GM23248 (cell line): ENCODE data around the gene RERE. TPM values are rescaled to one million over a fixed set of nuclear protein-coding genes. Genes with fewer than 3 reads are reported as not detected.

Source experiments
- DNase-seq: peaks from one replicate; pipeline ENCODE4 v3.0.0-alpha.2; 2015
- H2AFZ ChIP-seq: fragments of 200-600 bp; sonication (generic); 2 replicates; pipeline ENCODE4 v1.6.1; 2016; ENCODE audit warnings: antibody characterized with exemption
- H3F3A ChIP-seq: fragments of 200-600 bp; sonication (generic); 2 replicates; pipeline ENCODE4 v1.6.1; 2016; ENCODE audit warnings: mild to moderate bottlenecking, antibody characterized with exemption, mixed run types; ENCODE audit not compliant: insufficient read depth
- H3K27ac ChIP-seq: fragments of 200-600 bp; sonication (generic); 2 replicates; pipeline ENCODE4 v1.5.1; 2016; ENCODE audit warnings: mild to moderate bottlenecking
- H3K27me3 ChIP-seq: fragments of 200-600 bp; sonication (generic); replicated peaks from 2 replicates; pipeline ENCODE4 v1.6.1; 2016; ENCODE audit warnings: mild to moderate bottlenecking; ENCODE audit not compliant: insufficient read depth
- H3K36me3 ChIP-seq: fragments of 200-600 bp; sonication (generic); 2 replicates; pipeline ENCODE4 v1.6.1; 2016; ENCODE audit warnings: low read depth, mild to moderate bottlenecking
- H3K4me1 ChIP-seq: fragments of 200-600 bp; sonication (generic); 2 replicates; pipeline ENCODE4 v1.6.1; 2016; ENCODE audit warnings: mild to moderate bottlenecking; ENCODE audit not compliant: insufficient read depth
- H3K4me2 ChIP-seq: fragments of 200-600 bp; sonication (generic); one replicate; pipeline ENCODE4 v1.6.1; 2016; ENCODE audit warnings: mild to moderate bottlenecking; ENCODE audit not compliant: unreplicated experiment
- H3K4me3 ChIP-seq: fragments of 200-600 bp; sonication (generic); 2 replicates; pipeline ENCODE4 v1.5.1; 2016; ENCODE audit warnings: mild to moderate bottlenecking
- H3K79me2 ChIP-seq: fragments of 200-600 bp; sonication (generic); 2 replicates; pipeline ENCODE4 v1.6.1; 2016; ENCODE audit warnings: mild to moderate bottlenecking; ENCODE audit not compliant: insufficient read depth
- H3K9ac ChIP-seq: fragments of 200-600 bp; sonication (generic); 2 replicates; pipeline ENCODE4 v1.6.1; 2016; ENCODE audit warnings: mild to moderate bottlenecking
- H3K9me2 ChIP-seq: fragments of 200-600 bp; sonication (generic); 2 replicates; pipeline ENCODE4 v1.6.1; 2016; ENCODE audit warnings: mixed run types, mild to moderate bottlenecking, moderate library complexity; ENCODE audit not compliant: insufficient read depth
- H3K9me3 ChIP-seq: fragments of 200-600 bp; sonication (generic); one replicate; pipeline ENCODE4 v1.6.1; 2017; ENCODE audit warnings: low read depth
- H4K20me1 ChIP-seq: fragments of 200-600 bp; sonication (generic); 2 replicates; pipeline ENCODE4 v1.6.0; 2016; ENCODE audit not compliant: insufficient read depth
- EZH2 ChIP-seq: fragments of 200-600 bp; sonication (generic); IDR thresholded peaks from 2 replicates; pipeline ENCODE4 v1.6.1; 2018; ENCODE audit warnings: antibody characterized with exemption, mild to moderate bottlenecking; ENCODE audit not compliant: insufficient read depth, poor library complexity, severe bottlenecking
- EZH2phosphoT487 ChIP-seq: fragments of 200-600 bp; sonication (generic); IDR thresholded peaks from 2 replicates; pipeline ENCODE4 v1.6.1; 2018; ENCODE audit warnings: antibody characterized with exemption, moderate library complexity, mild to moderate bottlenecking, low read depth; ENCODE audit not compliant: insufficient read depth
- WGBS, 2 experiments: methylation state at CpG; one replicate each; pipeline ENCODE4 v1.1.6; 2015 to 2017; ENCODE audit warnings: low lambda C conversion rate in 2 of 2, low coverage in 1 of 2; ENCODE audit errors: missing lambda C conversion rate in 2 of 2; 5-methylcytosine and 5-hydroxymethylcytosine counted together
- in situ Hi-C: fragments of 300-500 bp; cut with MboI; formaldehyde crosslinking; loops from 2 replicates; pipeline ENCODE4 v1.15.0; 2020
- polyA plus RNA-seq: library from polyadenylated mRNA; unstranded; fragments of >200 nt; fragmentation: Nextera tagmentation; extraction: Ambion mirVana; gene quantifications from 2 replicates; pipeline ENCODE4 v1.2.1, GENCODE V29; 2016
- total RNA-seq: library from RNA; depleted of rRNA; stranded (reverse); fragments of >200 nt; shearing (Covaris generic); gene quantifications from 2 replicates; pipeline ENCODE4 v1.2.3, GENCODE V29; 2014

Gene RERE
- total and polyA plus RNA-seq, 2 experiments from 2014 or later, result 26.0 to 26.2 TPM

DNA sequence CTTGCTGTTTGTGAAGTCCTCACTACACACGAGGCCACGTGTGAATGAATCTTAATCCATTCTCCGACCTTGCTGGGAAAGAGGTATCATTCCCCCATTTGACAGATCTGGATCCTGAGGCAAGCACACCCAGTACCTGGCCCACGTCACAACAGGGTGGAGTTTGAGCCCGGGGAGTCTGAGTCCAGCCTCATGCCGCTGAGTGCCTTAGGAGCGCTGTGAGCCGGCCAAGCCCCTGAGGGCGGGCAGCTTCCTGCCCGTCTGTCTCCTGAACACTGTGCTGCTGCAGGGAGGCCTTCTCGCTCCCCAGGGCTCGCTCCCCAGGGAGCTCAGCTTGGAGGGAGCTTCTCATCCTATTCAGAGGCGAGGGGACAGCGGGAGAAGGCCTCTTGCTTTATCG is 469.8 kb downstream of the RERE start:
- Histone ChIP-seq H3K27me3 (no peaks in the 10 kb centered on the region), H3K79me2 (no peaks in the 10 kb centered on the region), H3K36me3 (0 out of 2 replicates have a peak, but pooled peaks cover under 1% of the 10 kb centered on the region), H3K27ac (no peak overlapping the region), H4K20me1 (no peaks in the 10 kb centered on the region), H3F3A (0 out of 2 replicates have a peak, but pooled peaks cover 5% of the 10 kb centered on the region), H2AFZ (no peak overlapping the region), H3K9me2 (no peaks in the 10 kb centered on the region), H3K9ac (no peak overlapping the region), H3K9me3 (no peaks in the 10 kb centered on the region), H3K4me2 (no peak overlapping the region), H3K4me3 (no peak overlapping the region), H3K4me1 (peaks cover 12% of the 10 kb centered on the region)
- 91 to 95% methylated on average over 15 of the region's 15 CpGs for WGBS, 2 experiments
- no peak for TF ChIP-seq EZH2
- no peak for TF ChIP-seq EZH2phosphoT487
- DNase-seq, result no peak
- in situ Hi-C loops, result no loop called here

DNA sequence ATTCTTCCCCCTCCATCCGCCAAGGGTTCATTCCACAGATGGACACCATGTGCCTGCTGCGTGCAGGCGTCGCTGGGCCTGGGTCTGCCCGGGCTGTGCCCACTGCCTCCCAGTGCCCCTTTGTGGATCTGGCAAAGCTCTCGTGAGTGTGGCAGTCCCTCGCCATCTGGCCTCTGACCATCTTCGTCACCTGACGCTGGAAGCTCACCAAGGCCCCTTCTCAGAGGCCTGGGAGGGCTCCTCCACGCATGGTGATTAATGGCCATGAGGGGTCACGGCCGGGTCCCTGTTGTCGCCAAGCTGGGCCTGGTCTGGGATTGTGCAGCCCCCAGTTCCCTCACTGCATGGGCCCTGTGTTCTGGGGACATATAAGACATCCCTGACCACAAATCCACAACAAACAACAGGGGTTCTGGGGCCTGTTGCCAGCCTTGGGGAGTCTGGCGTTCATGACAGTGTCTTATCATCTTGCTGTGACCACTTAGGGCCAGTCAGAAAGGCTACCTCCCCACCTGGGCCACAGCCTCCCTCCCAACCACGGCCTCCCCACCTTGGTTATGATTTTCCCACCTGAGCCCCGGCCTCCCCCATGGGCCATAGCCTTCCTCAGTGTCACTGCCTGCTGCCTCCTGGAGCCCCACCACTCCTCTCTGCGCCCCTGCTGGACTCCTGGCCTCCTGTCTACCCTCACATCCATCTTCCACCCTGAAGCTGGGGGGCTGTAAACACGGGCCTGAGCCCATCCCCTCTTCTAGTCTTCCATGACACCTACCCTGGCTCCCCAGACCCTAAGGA is 471.6 kb downstream of the RERE start:
- TF ChIP-seq EZH2 (no peak), EZH2phosphoT487 (no peak)
- WGBS, 2 experiments, result 92 to 94% methylated on average over 18 of the region's 18 CpGs
- H2AFZ ChIP-seq, result no peak overlapping the region
- no peaks in the 10 kb centered on the region for H3K9me3 ChIP-seq
- no peaks in the 10 kb centered on the region for H4K20me1 ChIP-seq
- in situ Hi-C loops, result no loop called here
- no peaks in the 10 kb centered on the region for H3K79me2 ChIP-seq
- H3F3A ChIP-seq, result no peaks in the 10 kb centered on the region
- H3K4me1 ChIP-seq, result peaks cover 12% of the 10 kb centered on the region
- H3K27ac ChIP-seq, result no peak overlapping the region
- no peak overlapping the region for H3K4me2 ChIP-seq
- no peaks in the 10 kb centered on the region for H3K27me3 ChIP-seq
- DNase-seq, result no peak
- no peak overlapping the region for H3K9ac ChIP-seq
- no peak overlapping the region for H3K4me3 ChIP-seq
- no peaks in the 10 kb centered on the region for H3K9me2 ChIP-seq
- H3K36me3 ChIP-seq, result no peaks in the 10 kb centered on the region

DNA sequence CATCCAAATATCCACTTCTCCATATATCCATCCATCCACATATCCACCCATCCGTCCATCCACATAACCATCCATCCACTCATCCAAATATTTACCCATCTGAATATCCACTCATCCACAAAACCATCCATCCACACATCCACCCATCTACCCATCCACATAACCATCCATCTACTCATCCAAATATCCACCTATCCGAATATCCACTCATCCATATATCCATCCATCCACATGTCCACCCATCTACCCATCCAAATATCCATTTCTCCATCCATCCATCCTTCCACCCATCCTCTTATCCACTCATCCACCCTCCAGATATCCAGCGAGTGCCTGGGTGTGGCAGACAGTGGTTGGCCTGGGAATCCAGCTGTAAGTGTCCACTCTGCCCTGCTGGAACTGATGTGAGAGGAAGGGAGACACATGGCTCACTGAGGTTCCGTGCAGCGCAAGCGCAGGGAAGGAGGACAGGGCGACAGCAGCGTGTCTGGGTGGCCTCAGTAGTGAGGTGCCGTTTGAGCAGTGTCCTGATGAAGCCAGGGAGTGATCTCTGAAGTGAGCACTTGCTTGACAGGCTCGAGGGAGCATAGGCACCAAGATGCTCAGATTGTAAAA is 472.4 kb downstream of the RERE start:
- H3K9me3 ChIP-seq, result no peaks in the 10 kb centered on the region
- DNase-seq, result no peak
- H3K9ac ChIP-seq, result no peak overlapping the region
- H3K27me3 ChIP-seq, result no peaks in the 10 kb centered on the region
- TF ChIP-seq EZH2phosphoT487 (no peak), EZH2 (no peak)
- no peaks in the 10 kb centered on the region for H3F3A ChIP-seq
- no peak overlapping the region for H2AFZ ChIP-seq
- WGBS, 2 experiments, result 94 to 96% methylated on average over 10 of the region's 10 CpGs
- no peaks in the 10 kb centered on the region for H3K79me2 ChIP-seq
- H3K4me1 ChIP-seq, result peaks cover 12% of the 10 kb centered on the region
- no peak overlapping the region for H3K4me3 ChIP-seq
- no peak overlapping the region for H3K27ac ChIP-seq
- no peaks in the 10 kb centered on the region for H4K20me1 ChIP-seq
- in situ Hi-C loops, result no loop called here
- H3K36me3 ChIP-seq, result no peaks in the 10 kb centered on the region
- no peaks in the 10 kb centered on the region for H3K9me2 ChIP-seq
- H3K4me2 ChIP-seq, result no peak overlapping the region

DNA sequence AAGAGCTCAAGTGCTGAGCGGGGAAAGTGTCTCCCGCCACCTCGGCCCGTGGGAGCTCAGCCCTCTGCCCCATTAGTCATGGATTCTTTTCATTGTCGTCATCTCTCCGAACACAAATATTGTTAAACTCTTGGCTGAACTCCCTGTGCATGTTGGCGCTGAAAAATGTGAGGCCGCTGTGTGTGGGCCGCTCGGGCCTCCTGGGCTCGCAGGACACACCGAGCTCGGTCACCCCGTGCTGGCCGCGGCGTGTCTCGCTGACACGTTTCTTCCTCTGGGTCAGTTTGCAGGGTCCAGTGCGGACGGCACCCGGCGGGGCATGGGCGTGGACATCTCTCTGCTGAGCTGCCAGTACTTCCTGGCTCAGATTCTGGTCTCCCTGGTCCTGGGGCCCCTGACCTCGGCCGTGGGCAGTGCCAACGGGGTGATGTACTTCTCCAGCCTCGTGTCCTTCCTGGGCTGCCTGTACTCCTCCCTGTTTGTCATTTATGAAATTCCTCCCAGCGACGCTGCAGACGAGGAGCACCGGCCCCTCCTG is 473.9 kb downstream of the RERE start:
- peak; percentile 97 for DNase-seq
- H3K4me3 ChIP-seq, result peak overlapping the region; percentile 58
- H3K36me3 ChIP-seq, result no peaks in the 10 kb centered on the region
- TF ChIP-seq EZH2phosphoT487, result no peak
- no peak for TF ChIP-seq EZH2
- no peaks in the 10 kb centered on the region for H3K9me3 ChIP-seq
- H3K79me2 ChIP-seq, result no peaks in the 10 kb centered on the region
- no peaks in the 10 kb centered on the region for H3F3A ChIP-seq
- H3K4me1 ChIP-seq, result peaks cover 12% of the 10 kb centered on the region
- 1% methylated on average over 32 of the region's 32 CpGs for WGBS, 2 experiments
- H4K20me1 ChIP-seq, result no peaks in the 10 kb centered on the region
- H3K9ac ChIP-seq, result peak overlapping the region; percentile 70
- in situ Hi-C loops, result no loop called here
- no peaks in the 10 kb centered on the region for H3K27me3 ChIP-seq
- peak overlapping the region; percentile 51 for H3K27ac ChIP-seq
- peak overlapping the region; percentile 74 for H2AFZ ChIP-seq
- no peaks in the 10 kb centered on the region for H3K9me2 ChIP-seq
- H3K4me2 ChIP-seq, result peak overlapping the region; percentile 82
